ENCODE data around the gene TEX44. TPM values are rescaled to one million over a fixed set of nuclear protein-coding genes. Genes with fewer than 3 reads are reported as not detected.
A peak's percentile ranks its signal among the peaks of the same experiment; 100 is the strongest.
"Not testable (repeated sequence)": the region's sequence is repeated elsewhere in the genome, so short reads cannot be mapped to it uniquely, and the experiment has no call there.

TEX44 gene
- total RNA-seq, 1 donor from 2014 or later, result not detected

GRCh38 chr2:231568785-231569435, 23.8 kb upstream of the TEX44 start:
- Histone ChIP-seq H3K4me3 (no peak overlapping the region), H3K27me3 (no peaks in the 10 kb centered on the region), H3K4me1 (no peaks in the 10 kb centered on the region), H3K27ac (no peak overlapping the region), H3K9me3 (no peaks in the 10 kb centered on the region), H3K36me3 (no peaks in the 10 kb centered on the region)
- TF ChIP-seq CTCF (IDR thresholded peaks at IDR 0.05), result no peak
- ATAC-seq (peak; percentile 17), DNase-seq (no peak)
- intact Hi-C loops (cut with DNase I), result no loop called here

- ATAC-seq; H3K9me3 ChIP-seq; DNase-seq; H3K4me1 ChIP-seq; H3K27ac ChIP-seq; intact Hi-C loops (cut with DNase I); H3K36me3 ChIP-seq; H3K4me3 ChIP-seq; H3K27me3 ChIP-seq: not testable (repeated sequence)
These were observed 21.7 kb upstream of the TEX44 start for GRCh38 chr2:231570915-231571314.

- intact Hi-C loops (cut with DNase I), result no loop called here
- TF ChIP-seq CTCF (IDR thresholded peaks at IDR 0.05), result no peak
- H3K27ac ChIP-seq, result no peak overlapping the region
- no peaks in the 10 kb centered on the region for H3K27me3 ChIP-seq
- H3K4me3 ChIP-seq, result no peak overlapping the region
- no peaks in the 10 kb centered on the region for H3K36me3 ChIP-seq
- H3K9me3 ChIP-seq, result no peaks in the 10 kb centered on the region
- ATAC-seq, result no peak
- H3K4me1 ChIP-seq, result no peaks in the 10 kb centered on the region
- no peak for DNase-seq
These were observed 20.9 kb upstream of the TEX44 start for GRCh38 chr2:231571661-231572191.

GRCh38 chr2:231573096-231573495, 19.6 kb upstream of the TEX44 start:
- H3K4me1 ChIP-seq, result no peaks in the 10 kb centered on the region
- DNase-seq (no peak), ATAC-seq (no peak)
- no peaks in the 10 kb centered on the region for H3K36me3 ChIP-seq
- no peak overlapping the region for H3K27ac ChIP-seq
- H3K9me3 ChIP-seq, result no peaks in the 10 kb centered on the region
- no peak overlapping the region for H3K4me3 ChIP-seq
- no peaks in the 10 kb centered on the region for H3K27me3 ChIP-seq
- TF ChIP-seq CTCF (IDR thresholded peaks at IDR 0.05), result no peak
- intact Hi-C loops (cut with DNase I), result no loop called here

GRCh38 chr2:231573698-231574421, 18.8 kb upstream of the TEX44 start:
- DNase-seq (no peak), ATAC-seq (peak; percentile 23)
- no peak for TF ChIP-seq CTCF (IDR thresholded peaks at IDR 0.05)
- Histone ChIP-seq H3K36me3 (no peaks in the 10 kb centered on the region), H3K9me3 (no peaks in the 10 kb centered on the region), H3K4me1 (no peaks in the 10 kb centered on the region), H3K4me3 (no peak overlapping the region), H3K27me3 (no peaks in the 10 kb centered on the region), H3K27ac (no peak overlapping the region)
- intact Hi-C loops (cut with DNase I), result no loop called here

GRCh38 chr2:231575612-231576256, 16.9 kb upstream of the TEX44 start:
- Histone ChIP-seq H3K4me3 (no peak overlapping the region), H3K27me3 (no peaks in the 10 kb centered on the region), H3K9me3 (no peaks in the 10 kb centered on the region), H3K27ac (no peak overlapping the region), H3K4me1 (no peaks in the 10 kb centered on the region), H3K36me3 (no peaks in the 10 kb centered on the region)
- no peak for TF ChIP-seq CTCF (IDR thresholded peaks at IDR 0.05)
- intact Hi-C loops (cut with DNase I), result no loop called here
- peak; percentile 23 for ATAC-seq
- no peak for DNase-seq
